Non-pigmented ciliary epithelial cell (primary cell): Measurements from ENCODE around the gene CLMN.
"Not testable (repeated sequence)": the region's sequence is repeated elsewhere in the genome, so short reads cannot be mapped to it uniquely, and the experiment has no call there.

Experiments
- DNase-seq: peaks from one replicate; pipeline ENCODE4 v3.0.0-alpha.2; 2010; ENCODE audit warnings: low read depth

The CLMN gene

GRCh38 chr14:95287176-95287754 is 32.4 kb downstream of the CLMN start:
- no peak for DNase-seq

DNA sequence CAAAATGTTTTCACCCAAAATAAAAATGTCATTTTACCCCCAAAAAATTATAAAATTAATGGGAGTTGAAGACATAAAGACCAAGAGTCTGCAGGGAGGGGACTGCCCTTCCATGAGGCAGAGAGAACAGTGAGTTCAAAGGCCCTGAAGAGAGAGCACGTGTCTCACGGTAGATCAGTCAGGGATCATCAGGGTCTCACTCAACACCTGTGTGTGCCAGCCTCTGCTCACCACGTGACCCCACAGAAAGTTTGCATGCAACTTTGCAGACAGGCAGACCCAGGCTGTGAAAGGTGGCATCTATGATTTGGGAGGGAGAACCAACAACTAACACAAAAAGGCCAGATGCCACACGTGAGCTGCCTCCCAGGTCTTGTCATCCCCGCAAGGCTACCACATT is 33.1 kb downstream of the CLMN start:
- DNase-seq: no peak

- no peak for DNase-seq
Measured at GRCh38 chr14:95285566-95285965, 34.1 kb downstream of the CLMN start.

DNA sequence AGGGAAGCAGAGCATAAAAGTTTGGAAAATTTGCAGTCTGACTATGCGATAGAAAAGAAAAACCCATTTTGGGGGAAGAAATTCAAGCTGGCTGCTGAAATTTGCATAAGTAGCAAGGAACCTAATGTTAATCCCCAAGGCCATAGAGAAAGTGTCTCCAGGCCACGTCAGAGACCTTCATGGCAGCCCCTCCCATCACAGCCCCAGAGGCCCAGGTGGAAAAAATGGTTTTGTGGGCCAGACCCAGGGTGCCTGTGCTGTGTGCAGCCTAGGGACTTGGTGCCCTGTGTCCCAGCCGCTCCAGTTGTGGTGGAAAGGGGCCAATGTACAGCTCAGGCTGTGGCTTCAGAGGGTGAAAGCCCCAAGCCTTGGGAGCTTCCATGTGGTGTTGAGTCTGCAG is 35.9 kb downstream of the CLMN start:
- DNase-seq: not testable (repeated sequence)

GRCh38 chr14:95282986-95283380 is 36.7 kb downstream of the CLMN start:
- DNase-seq: not testable (repeated sequence)

DNA sequence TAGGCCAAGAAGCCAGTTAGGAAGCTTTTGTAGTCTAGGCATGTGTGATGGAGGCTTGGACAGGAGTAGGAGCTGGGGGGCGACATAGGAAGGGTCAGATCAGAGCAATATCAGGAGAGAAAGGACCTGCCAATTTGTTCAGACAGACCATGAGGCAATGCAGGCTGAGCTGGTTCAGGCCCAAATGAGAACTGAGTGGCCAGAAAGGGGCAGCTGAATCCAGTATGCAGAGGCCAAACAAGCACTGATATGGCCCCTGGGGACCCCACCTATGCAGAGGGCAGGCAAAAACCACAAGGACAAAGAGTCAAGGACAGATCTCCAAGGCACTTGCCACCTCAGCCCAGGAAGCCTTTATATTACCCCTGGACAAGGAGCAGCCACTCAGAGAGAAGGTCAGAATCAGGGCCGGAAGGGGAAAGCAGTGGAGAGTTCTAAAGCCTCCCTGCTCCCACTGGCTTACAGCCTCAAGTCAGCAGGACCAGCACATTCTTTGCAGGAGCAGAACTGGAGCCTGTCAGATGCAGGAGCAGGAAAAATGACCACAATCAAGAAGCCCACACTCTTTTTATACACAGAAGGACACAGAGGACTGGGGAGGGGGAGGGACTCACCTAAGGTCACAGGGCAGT is 37.2 kb downstream of the CLMN start:
- DNase-seq: no peak

DNA sequence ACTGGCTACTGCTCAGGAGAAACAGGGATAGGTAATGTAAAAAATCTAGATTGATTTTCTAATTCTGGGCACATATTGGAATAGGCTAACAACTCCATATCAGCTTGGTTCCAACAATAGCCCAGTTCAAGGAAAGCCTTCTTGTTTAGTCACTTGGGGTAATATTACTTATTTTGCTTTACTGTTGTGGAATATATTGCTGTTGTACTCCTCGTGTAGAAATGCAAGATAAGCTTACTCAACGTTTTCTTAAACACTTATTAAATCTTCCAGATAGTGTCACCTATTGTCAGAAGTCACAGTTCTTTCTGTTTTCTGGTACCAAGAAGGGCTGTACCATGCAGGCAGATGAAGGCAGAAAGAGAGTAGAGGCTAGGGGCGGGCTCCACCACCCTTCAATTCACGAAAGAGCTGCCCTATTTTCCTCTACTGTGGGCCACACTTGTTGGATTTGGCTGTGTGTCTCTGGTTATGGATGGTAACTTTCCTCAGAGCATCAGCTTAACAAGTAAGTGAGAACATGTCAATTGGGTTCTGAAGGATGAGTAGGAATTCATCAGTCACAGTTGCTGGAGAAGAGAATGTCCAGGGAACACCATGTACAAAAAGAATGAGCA is 38.0 kb downstream of the CLMN start:
- no peak for DNase-seq

- no peak for DNase-seq
Measured at GRCh38 chr14:95275494-95275893, 44.2 kb downstream of the CLMN start.

DNA sequence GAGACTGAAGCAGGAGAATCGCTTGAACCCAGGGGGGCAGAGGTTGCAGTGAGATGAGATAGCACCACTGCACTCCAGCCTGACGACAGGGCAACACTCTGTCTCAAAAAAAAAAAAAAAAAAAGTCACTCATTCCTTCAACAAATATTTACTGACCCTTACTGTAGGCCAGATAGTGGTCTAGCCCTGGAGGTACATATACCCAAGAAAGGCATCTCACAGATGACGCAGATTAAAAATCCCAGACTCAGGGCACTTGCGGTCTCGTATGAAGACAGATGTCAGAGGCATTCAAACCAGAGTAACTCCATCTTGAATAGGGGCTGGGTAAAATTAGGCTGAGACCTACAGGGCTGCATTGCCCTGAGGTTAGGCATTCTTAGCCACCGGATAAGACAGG is 44.8 kb downstream of the CLMN start:
- no peak for DNase-seq

DNA sequence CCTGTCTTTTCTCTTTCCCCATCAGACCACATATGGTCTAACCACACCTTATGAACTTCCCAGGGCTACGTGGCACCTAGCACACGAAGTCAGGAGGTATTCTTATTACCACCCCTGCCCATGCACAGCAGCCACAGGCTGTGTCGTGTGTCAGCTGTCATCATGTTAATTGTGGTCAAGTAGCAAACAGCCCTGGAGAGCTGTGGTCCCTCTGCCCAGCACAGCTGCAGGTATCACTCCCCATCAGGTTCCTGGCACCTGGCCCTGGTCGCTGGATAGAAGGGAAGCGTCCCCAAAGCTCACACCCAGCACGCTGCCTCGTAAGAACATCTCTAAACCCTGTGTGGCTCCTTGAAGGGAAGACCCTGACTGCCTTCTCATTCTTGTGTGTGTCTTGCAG is 45.4 kb downstream of the CLMN start:
- DNase-seq: no peak

DNA sequence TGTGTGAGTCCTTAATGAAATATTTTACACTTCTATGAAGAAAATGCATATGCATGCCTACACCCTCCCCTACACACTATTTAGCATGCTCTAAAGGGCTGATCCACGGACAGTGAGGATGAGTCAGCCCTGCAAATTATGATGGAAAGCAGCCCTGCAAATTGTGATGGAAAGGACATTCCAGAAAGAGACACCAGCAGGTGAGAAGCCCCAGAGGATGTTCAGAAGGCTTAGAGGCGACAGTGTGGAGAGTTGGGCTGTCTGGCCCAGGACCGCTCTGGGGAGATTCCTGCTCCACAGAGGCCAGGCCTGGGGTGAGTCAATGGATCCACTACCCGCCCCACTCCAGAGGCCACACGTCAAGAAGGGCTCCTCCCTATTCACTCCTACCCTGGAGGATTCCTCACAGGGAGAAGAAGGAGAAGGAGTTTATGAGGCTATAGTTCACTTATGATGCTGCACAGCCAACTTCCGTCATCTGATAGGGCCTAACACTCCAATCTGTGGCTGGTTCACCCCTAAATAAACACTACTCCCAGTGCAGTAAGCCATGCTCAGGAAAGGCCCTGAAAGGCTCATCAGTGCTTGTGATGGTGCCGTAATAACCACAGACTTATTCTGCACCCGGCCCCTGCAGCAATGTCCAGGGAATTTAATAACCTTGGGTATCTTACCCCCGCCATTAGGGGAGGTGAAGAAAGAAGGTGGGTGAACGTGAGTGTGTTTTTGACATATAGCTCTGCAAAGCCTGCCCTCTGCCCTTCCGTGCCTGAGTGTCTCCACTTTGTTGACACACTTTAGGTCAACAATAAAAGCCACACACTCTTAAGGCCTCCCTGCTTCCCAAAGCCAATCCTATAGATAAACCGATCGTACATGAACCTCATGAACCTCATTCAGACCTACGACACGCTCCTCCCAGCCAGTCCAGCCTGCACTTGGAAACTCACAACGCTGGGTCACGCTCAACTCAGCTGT is 46.4 kb downstream of the CLMN start:
- no peak for DNase-seq

- no peak for DNase-seq
Measured at GRCh38 chr14:95272057-95272456, 47.7 kb downstream of the CLMN start.

- no peak for DNase-seq
Measured at GRCh38 chr14:95270203-95270602, 49.5 kb downstream of the CLMN start.

DNA sequence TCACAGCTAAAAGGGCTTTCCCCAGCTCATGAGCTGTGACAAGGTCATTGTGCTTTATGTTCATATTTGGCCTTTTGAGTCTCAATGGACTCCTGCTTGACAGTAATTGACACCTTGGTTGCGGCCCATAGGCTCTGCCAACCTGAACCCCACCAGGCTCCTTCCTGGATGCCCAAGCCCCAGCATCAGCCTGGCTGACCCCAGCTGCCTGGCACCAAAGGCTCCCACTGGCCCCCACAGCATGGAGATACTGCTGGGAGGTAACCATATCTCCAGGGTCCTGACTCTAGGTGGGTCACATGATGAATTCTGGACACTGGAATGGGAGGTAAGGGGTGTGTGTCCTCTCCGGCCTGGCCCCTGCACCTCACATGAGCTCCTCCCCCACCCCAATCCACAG is 50.2 kb downstream of the CLMN start:
- no peak for DNase-seq

- DNase-seq: no peak
Measured at GRCh38 chr14:95268350-95268749, 51.4 kb downstream of the CLMN start.

DNA sequence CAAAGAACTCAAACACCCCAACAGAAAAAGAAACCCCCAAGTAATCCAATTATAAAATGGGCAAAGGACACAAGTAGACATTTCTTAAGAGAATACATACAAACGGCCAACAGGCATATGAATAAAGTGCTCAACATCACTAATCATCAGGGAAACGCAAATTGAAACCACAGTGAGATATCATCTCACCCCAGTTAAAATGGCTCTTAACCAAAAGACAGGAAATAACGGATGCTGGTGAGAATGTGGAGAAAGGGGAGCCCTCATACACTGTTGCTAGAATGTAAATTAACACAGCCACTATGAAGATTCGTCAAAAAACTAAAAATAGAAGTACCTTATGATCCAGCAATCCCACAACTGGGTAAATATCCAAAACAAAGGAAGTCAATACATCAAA is 52.4 kb downstream of the CLMN start:
- peak; percentile 27 for DNase-seq

DNA sequence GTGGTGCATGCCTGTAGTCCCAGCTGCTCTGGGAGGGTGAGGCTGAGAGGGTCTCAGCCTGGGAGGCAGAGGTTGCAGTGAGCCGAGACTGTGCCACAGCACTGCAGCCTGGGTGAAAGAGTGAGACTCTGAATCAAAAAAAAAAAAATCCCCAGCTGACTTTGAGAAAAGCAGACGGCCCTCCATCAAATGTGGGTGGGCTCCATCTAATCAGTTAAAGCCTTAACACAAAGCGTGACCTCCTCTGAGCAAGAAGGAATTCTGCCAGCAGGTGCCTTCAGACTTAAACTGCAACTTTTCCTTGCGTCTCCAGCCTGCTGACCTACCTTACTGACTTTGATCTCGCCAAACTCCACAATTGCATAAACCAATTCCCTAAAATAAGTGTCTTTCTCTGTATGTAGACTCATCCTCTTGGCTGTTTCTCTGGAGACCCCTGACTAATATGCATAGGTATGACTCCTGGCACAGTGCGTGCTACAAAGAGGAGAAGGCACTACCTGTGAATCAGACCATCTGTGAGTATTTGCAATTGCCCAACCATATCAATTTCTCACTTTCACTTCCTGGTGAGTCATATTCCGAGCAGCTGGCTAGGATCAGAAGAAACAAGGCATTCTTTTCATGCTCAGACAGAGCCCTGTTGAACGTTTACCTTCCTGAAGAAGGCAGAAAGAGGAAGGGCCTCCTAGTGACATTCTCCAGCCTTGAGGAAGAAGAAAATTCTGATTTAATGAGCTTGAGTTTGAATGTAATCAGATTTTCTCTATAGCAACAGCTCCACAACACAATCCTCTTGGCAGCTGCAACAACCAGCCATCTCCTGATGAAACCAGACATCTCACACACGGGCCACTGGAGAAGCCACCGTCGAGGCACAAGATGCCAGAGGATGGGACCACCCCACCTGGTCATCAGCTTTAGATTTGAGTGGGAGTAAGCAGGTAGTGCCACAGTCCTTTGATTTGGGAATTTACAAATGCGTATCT is 54.3 kb downstream of the CLMN start:
- DNase-seq: peak; percentile 98

DNA sequence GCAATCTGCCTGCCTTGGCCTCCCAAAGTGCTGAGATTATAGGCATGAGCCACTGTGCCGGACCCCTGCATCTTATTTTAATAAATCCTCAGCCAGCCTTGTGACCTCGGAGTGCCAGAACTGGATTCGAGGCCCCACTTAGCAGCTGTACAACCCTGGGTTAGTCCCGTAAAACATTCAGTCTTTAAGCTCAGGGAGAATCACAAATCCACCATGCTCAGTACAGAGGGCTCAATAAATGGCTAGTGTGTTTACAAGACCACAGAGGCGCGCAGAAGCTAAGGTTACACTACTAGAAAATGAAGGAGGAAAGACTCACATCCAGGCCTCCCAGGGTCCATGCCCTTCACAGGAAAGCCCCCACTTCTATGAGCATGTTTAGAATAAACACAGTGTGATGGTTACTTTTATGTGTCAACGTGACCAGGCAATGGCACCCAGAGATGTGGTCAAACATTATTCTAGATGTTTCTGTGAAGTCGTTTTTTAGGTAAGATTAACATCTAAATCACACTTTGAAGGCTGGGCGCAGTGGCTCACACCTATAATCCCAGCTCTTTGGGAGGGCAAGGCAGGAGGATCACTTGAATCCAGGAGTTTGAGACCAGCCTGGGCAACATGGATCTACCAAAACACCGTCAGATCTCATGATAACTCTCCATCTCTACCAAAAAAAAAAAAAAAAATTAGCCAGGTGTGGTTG is 55.3 kb downstream of the CLMN start:
- DNase-seq: no peak

DNA sequence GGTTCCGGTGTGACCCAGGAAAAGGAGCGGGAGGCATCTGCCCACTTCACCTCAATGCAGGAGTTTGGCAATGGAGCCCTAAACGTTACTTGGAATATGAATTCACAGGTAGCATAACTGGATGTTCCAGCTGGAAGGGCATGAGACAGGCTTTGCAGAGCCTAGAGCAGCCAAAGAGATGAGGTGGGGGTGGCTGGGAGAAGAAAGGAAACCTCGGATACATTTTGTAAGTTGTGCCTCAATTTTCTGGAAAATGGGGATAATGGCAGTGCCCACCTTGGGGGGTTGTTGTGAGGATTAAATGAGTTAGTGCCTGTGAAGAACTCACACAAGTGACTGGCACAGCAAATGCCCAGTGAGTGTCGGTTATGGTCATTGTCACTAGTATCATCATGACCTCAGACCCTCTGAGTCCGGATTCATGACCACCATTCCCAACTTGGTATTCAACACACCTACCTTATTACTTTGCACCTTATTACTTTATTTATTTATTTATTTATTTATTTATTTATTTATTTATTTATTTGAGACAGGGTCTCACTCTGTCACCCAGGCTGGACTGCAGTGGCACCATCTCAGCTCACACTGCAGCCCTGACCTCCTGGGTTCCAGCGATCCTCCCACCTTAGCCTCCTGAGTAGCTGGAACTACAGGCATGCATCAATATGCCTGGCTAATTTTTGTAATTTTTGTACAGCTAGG is 56.0 kb downstream of the CLMN start:
- DNase-seq: no peak

DNA sequence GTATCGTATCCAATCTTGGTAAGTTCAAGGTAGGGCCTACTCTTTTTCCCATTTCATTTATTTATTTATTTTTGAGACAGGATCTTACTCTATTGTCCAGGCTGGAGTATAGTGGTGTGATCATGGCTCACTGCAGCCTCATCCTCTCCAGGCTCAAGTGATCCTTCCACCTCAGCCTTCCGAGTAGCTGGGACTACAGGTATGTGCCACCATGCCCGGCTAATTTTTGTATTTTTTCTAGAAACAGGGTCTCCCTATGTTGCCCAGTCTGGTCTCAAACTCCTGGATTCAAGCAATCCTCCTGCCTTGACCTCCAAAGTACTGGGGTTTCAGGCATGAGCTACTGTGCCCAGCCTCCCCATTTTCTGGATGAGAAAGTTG is 57.2 kb downstream of the CLMN start:
- no peak for DNase-seq
